ENCODE results near the gene CADPS.

The CADPS gene

DNA sequence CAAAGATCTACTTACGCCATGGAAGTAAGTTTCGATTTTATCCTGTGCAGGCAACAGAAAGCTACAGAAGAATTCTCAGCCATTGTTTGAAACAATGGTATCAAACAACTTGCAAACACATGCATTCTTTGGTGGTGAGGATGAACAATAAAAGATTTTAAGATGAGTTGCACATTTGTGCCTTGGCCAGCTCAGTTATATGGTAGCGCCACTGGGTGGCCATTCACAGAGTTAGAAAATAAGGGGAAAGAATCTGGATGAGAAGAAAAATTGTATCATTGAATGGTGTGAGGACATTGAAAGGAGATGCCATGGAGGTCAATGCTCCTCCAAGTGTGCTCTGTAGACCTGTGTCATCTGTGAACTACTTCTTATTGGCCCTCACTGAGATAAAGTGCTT is 11.6 kb downstream of the CADPS start:
- H3K4me3 ChIP-seq (replicated peaks in 1 of 2; ENCODE audit: low read depth in 2 of 2, low read length in 2 of 2): no peak overlapping the region
- DNase-seq (ENCODE audit: low read depth in 2 of 2): no peak
- TF ChIP-seq, protein P1, sequence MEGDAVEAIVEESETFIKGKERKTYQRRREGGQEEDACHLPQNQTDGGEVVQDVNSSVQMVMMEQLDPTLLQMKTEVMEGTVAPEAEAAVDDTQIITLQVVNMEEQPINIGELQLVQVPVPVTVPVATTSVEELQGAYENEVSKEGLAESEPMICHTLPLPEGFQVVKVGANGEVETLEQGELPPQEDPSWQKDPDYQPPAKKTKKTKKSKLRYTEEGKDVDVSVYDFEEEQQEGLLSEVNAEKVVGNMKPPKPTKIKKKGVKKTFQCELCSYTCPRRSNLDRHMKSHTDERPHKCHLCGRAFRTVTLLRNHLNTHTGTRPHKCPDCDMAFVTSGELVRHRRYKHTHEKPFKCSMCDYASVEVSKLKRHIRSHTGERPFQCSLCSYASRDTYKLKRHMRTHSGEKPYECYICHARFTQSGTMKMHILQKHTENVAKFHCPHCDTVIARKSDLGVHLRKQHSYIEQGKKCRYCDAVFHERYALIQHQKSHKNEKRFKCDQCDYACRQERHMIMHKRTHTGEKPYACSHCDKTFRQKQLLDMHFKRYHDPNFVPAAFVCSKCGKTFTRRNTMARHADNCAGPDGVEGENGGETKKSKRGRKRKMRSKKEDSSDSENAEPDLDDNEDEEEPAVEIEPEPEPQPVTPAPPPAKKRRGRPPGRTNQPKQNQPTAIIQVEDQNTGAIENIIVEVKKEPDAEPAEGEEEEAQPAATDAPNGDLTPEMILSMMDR (IDR thresholded peaks at IDR 0.05; ENCODE audit: low read depth, low read length): no peak

DNA sequence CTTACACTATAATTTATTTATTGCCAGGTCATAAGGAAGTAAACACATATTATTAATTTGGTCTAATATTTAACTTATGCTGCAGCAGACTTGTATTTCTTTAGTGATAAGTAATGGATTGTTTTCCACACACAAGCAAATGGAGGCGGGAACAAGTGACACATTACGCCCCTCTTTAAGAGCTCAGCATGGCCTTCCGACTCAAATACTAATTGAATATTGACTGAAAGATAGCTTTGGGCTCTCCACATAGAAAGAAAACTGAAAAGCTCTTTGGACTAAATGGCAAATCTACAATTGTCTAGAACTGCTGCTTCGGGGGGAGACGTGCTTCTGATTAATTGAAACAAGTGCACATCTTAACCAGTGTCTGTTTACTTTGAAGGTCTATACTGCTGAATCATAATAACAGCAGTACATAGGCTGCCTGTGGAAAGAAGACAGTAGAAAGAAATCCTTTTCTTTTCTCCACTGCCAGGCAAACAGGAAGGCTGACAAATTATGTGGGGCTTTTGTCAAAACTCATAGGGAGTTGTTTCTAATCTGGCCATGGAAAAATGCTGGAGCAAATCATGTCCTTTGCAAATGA is 15.9 kb downstream of the CADPS start:
- no peak overlapping the region for H3K4me3 ChIP-seq (replicated peaks in 1 of 2; ENCODE audit: low read depth in 2 of 2, low read length in 2 of 2)
- TF ChIP-seq, protein P1 (IDR thresholded peaks at IDR 0.05; ENCODE audit: low read depth, low read length): no peak
- no peak for DNase-seq (ENCODE audit: low read depth in 2 of 2)

DNA sequence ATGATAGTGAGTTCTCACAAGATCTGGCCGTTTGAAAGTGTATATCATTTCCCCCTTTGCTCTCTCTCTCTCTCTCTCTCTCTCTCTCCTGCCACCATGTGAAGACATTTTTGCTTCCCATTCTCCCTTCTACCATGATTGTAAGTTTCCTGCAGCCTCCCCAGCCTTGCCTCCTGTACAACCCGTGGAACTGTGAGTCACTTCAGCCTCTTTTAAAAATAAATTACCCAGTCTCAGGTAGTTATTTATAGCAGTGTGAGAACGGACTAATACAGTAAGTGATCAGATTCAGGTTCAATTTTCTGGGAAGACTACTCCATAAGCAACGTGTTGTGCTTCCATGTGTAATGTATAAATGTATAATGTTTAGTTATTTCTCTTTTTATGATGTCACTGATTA is 29.2 kb downstream of the CADPS start:
- no peak overlapping the region for H3K4me3 ChIP-seq (replicated peaks in 1 of 2; ENCODE audit: low read depth in 2 of 2, low read length in 2 of 2)
- TF ChIP-seq, protein P1 (IDR thresholded peaks at IDR 0.05; ENCODE audit: low read depth, low read length): no peak
- no peak for DNase-seq (ENCODE audit: low read depth in 2 of 2)

DNA sequence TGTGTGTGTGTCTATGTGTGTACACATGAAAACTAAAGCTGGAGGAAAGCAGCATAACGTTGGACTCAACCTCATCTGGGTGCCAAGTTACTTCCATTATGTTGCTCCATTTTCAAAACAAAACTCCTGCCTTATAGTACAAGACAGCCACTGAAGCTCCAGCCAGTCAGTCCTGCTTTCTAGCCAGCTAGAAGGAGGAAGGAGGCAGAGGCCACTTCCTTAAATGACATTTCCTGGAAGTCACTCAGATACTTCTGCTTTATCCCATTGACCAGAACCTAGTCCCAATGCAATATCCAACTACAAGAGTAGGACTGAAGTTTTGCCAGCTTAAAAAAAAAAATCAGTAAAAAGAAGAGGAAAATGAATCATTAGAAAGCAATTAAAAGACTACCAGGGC is 31.7 kb downstream of the CADPS start:
- no peak overlapping the region for H3K4me3 ChIP-seq (replicated peaks in 1 of 2; ENCODE audit: low read depth in 2 of 2, low read length in 2 of 2)
- TF ChIP-seq, protein P1 (IDR thresholded peaks at IDR 0.05; ENCODE audit: low read depth, low read length): no peak
- no peak for DNase-seq (ENCODE audit: low read depth in 2 of 2)

DNA sequence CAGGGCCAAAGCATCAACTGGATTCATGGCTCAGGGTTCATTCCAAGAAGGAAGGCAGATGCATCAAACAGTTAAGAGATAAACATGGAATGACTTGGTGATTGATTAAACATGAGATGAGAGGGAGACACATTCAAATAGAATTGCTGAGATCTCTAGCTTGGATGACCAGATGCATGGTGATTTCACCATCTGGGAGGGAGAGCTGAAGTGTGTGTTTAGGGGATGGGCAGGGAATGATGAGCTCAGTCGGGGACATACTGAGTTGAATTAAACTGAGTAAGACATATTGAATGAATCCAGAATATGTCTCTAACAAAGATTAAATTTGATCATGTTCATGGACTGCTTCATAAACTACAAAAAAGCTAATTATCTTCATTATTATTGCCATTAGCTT is 35.5 kb downstream of the CADPS start:
- DNase-seq (ENCODE audit: low read depth in 2 of 2): no peak
- TF ChIP-seq, protein P1 (IDR thresholded peaks at IDR 0.05; ENCODE audit: low read depth, low read length): no peak
- H3K4me3 ChIP-seq (replicated peaks in 1 of 2; ENCODE audit: low read depth in 2 of 2, low read length in 2 of 2): no peak overlapping the region

DNA sequence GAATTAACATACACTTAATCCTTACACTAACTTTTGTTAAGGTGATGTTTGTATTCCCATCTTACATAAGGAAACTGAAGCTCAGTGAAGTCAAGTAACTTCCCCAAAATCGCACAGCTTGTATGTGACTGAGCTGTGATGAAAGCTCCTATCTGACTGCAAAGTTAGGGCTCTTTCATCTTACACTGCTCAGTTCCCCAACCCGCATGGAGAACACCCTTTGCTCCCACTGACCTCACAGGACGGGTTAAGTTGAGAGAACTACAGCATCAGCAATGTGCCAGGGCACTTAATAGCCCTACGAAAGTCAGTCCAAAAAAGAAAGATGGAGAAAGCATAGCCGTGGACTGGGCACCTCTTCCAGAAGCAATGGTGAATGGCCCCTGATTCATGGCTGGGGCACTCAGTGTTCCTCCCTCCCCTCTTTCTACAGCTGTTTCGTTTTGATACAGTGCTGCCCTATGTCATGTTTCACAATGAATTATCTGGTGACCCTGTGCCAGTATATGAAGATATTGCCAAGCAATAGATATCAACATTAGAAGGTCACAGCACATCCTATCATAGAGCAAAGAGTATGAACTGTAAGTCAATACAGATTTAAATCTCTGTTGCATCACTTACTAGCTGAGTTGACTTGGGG is 38.0 kb downstream of the CADPS start:
- H3K4me3 ChIP-seq (replicated peaks in 1 of 2; ENCODE audit: low read depth in 2 of 2, low read length in 2 of 2): no peak overlapping the region
- DNase-seq (ENCODE audit: low read depth in 2 of 2): no peak
- TF ChIP-seq, protein P1 (IDR thresholded peaks at IDR 0.05; ENCODE audit: low read depth, low read length): no peak

Data from cardiac fibroblast (primary cell).